C4-2B (cell line): ENCODE results near the gene CD247.

Experiments
- H3K27ac ChIP-seq: fragments of 450-650 bp; 2 replicates; pipeline ENCODE4 v1.5.1; 2017
- CTCF ChIP-seq: fragments of 450-650 bp; conservative IDR thresholded peaks from 2 replicates; pipeline ENCODE4 v1.5.1; 2017; ENCODE audit warnings: mild to moderate bottlenecking
- ZFX ChIP-seq: fragments of 450-650 bp; IDR thresholded peaks from 2 replicates; pipeline ENCODE4 v1.6.1; 2017

The CD247 gene

GRCh38 chr1:167482184-167482583 is 36.1 kb downstream of the CD247 start:
- TF ChIP-seq ZFX (no peak), CTCF (no peak)
- no peak overlapping the region for H3K27ac ChIP-seq

GRCh38 chr1:167479331-167479979 is 38.9 kb downstream of the CD247 start:
- TF ChIP-seq ZFX = no peak
- no peak for TF ChIP-seq CTCF

GRCh38 chr1:167477986-167478385 is 40.3 kb downstream of the CD247 start:
- no peak for TF ChIP-seq ZFX
- TF ChIP-seq CTCF = no peak
- H3K27ac ChIP-seq = no peak overlapping the region

More at GRCh38 chr1:167479331-167479979, 38.9 kb downstream of the CD247 start:
- H3K27ac ChIP-seq = no peak overlapping the region

- TF ChIP-seq ZFX (no peak), CTCF (no peak)
- H3K27ac ChIP-seq = no peak overlapping the region
Observed at GRCh38 chr1:167476061-167476460, 42.3 kb downstream of the CD247 start.

GRCh38 chr1:167474191-167474641 is 44.1 kb downstream of the CD247 start:
- TF ChIP-seq CTCF = no peak
- no peak for TF ChIP-seq ZFX
- no peak overlapping the region for H3K27ac ChIP-seq

- H3K27ac ChIP-seq = no peak overlapping the region
- TF ChIP-seq CTCF (no peak), ZFX (no peak)
Observed at GRCh38 chr1:167473761-167474160, 44.6 kb downstream of the CD247 start.

- TF ChIP-seq CTCF (no peak), ZFX (no peak)
- H3K27ac ChIP-seq = no peak overlapping the region
Observed at GRCh38 chr1:167472752-167473521, 45.4 kb downstream of the CD247 start.
